Stromal cell of bone marrow (primary cell): ENCODE data around the gene VWA3A.
"Not testable (repeated sequence)": the region's sequence is repeated elsewhere in the genome, so short reads cannot be mapped to it uniquely, and the experiment has no call there.

Experiments
- DNase-seq: peaks from one replicate; pipeline ENCODE4 v3.0.0-alpha.2; 2012; ENCODE audit warnings: low read depth

VWA3A gene

DNA sequence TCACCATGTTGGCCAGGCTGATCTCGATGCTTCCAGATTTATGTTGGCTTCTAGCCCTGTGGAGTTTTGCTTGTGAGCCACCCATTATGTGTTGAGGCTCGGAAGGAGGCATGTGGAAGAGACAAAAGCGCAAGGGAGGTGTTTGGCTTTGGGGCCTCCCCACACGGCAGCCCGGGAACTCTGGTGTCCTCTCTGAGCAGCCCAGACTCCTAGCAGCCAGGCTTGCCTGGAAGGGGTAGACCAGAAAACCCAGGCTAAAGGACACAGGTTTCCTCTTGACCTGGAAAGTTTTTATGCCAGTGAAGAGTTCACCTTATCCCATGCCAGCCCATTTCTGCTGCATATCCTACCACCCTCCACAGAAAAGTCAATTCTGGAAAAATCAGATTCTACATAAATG lies 91.0 kb downstream of the VWA3A start:
- no peak for DNase-seq

GRCh38 chr16:22183901-22184614 lies 91.7 kb downstream of the VWA3A start:
- no peak for DNase-seq

DNA sequence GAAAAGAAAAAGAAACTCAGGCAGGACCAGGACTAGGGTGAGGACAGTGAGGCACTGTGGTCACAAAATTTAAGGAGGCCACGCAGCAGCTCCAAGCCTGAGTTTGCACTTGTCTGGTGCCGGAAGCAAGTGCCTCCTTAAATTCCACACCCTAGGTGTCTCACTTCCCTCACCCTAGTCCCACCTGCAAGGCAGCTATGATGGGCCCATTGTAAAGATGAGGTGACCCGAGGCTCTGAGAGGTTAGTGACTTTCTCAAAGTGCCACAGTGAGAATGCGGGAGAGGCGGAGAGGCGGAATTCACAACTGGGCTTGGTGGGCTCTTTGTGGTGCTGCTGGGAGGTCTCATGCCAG lies 92.3 kb downstream of the VWA3A start:
- DNase-seq: no peak

- no peak for DNase-seq
Observed at GRCh38 chr16:22186517-22186916, 94.2 kb downstream of the VWA3A start.

- DNase-seq: no peak
Observed at GRCh38 chr16:22188267-22188594, 95.9 kb downstream of the VWA3A start.

DNA sequence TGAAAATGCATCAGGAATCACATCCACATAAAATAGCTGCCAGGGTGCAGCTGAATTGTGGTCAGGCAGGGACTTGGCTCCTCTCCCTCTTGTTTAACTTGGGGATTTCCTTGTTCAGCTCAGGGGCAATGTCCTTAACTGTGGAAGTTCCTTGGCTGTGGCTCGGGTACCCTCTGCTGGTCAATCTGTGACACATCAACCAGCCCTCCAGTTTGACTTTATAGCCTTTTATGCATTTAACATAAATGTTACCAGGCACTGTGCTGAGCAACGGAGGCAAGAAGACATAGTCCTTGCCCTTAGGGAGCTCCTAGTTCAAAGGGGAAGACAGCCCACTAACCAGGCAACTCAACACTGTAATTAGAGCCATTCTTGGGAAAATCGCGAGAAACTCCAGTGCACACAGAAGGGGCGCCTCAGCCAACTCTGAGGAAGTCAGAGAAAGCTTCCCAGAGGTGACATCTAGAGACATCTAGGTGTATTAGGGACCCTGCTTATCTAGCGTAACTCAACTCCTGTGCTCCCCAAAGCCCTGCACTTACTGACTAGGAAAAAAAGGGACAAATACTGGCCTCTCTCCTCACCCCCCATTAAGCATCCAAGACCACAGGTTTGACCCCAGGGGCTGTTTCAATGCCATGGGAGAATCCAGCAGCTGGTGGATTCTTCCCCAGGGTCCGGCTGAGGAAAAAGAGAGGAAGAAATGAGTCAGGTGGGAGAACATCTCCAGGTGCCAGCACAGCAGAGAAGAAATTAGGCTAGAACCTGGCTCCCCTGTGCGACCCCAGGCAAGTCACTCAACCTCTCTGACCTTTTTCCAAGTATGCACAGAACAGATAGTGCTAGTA lies 96.5 kb downstream of the VWA3A start:
- DNase-seq: peak; percentile 88

DNA sequence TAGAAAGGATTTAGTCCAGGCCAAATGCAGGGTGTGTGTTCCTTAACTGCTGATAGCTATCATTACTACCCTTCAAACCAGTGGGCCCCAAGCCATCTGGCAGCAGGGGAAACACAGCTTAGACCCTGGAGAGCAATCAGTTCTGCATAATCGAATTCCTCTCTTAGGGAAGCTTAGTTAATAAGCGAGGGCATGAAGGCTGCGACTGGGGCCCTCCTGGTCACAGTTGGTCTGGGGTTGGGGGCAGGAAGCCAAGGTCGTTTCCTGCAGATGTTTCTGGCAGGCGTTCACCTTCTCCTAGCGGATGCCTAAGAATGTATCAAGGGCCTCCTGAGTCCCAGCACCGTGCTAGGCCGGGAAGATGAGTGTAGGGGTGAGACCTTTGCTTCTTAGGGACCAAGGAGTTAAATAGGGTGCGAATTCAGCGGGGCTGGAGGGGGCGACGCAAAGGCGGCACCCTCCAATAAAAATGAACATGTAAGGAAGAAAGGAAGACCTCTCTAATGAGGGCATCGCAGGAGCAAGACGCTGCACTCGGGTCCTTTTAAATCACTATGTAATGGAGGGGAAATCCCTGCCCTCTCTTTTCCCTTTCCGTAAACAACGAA lies 97.2 kb downstream of the VWA3A start:
- DNase-seq: no peak

GRCh38 chr16:22190081-22190775 lies 97.9 kb downstream of the VWA3A start:
- DNase-seq: no peak

DNA sequence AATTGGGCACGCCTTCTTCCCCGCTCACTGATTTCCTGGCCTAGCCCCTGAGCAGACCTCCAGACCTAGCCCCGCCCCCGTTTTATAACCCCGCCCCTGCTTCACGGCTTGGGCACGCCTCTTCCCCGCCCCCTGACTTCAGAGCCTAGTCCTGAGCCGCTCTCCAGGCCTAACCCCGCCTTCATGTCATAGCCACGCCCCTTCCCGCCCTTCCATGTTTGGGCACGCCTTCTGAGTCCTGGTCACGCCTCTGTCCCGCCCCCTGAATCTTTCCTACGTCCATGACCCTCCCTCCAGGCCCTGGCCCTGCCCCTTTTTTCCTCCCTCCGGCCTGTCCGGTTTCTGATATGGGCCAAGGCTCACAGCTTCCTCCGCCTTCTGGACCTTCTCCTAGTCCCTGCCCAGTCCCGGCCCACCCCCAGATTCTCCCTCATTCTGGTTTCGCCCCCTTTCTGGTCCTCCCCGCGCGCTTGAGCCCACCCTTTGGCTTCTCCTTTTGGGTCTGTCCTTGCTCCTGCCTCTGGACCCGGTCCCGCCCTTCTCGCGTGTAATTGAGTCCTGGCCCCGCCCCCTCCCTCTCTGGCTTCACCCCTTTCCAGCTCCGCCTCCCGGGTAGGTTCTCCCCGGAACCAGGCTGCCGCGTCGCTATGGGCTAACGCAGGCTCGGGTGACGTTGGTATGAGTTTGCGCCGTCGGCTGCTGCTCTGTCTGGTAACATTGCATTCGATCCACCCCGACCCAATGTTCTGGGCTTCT lies 98.6 kb downstream of the VWA3A start:
- peak; percentile 99 for DNase-seq

DNA sequence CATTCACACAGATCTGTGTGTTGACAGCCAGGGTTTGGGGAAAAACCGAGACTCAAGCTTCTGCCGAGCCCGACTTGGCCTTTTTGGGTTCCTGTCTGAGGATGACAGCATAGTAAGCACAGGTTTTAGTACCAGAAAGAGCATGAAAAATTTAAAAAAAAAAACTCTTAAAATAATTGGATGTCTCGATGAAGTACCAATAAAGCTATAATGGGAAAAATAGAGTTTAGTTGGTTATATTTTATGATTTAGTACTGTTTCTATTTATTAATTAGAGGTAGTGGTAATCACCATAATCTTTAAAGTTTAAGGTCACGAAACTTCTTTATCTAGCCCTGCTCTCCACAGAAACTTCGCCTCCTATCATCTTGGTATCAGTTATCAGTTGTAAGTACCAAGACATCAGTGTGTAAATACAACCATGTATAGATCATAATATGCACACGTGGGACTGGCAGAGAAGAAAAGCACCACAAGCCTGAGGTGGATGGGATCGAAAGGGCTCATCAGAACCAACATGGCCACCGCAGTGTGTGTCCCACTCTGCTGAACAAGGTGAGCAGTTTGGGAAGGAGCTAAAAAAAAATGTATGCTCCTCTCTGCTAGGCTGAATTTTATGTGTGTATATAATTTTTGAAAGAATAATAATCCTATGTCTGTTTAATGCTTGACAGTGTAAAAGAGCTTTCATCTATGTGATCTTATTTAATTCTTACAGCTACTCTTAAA lies 99.4 kb downstream of the VWA3A start:
- DNase-seq: no peak

DNA sequence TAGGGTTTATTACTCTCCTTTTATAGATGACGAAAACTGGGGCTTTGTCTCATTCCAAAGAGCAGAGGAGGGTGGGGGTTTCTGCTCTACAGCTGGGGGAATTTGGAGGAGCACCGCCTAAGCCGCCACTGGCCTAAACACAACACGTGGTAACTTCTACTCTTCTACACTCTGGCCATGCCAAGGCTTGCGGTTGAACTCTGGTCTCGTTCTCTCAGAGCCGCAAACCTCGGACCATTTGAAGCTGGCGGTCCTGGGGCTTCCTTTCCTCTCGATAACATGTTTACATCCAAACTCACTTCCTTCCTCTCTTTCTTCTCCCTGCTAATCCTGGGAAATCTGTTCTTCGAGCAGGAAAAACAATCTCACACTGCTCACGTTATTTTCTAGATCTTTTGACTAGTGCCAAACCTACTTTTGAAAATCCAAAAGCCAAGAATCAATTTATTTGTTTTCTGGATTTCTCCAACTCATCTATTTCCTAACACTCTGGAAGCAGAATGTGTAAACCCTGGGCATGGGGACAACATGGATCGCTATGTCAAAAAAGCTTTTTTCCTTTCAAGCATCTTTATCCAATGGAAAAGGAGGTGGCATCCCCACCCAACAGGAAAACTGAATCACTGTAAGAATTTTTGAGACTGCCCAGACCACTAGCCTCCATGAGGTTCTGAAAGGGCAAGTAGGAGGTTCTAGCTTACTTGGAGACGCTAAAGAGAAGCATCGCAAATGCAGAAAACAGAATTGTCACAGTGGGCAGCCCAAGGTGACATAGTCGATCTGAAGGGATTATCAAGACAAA lies 100.1 kb downstream of the VWA3A start:
- peak; percentile 97 for DNase-seq

GRCh38 chr16:22193063-22193411 lies 100.7 kb downstream of the VWA3A start:
- no peak for DNase-seq

DNA sequence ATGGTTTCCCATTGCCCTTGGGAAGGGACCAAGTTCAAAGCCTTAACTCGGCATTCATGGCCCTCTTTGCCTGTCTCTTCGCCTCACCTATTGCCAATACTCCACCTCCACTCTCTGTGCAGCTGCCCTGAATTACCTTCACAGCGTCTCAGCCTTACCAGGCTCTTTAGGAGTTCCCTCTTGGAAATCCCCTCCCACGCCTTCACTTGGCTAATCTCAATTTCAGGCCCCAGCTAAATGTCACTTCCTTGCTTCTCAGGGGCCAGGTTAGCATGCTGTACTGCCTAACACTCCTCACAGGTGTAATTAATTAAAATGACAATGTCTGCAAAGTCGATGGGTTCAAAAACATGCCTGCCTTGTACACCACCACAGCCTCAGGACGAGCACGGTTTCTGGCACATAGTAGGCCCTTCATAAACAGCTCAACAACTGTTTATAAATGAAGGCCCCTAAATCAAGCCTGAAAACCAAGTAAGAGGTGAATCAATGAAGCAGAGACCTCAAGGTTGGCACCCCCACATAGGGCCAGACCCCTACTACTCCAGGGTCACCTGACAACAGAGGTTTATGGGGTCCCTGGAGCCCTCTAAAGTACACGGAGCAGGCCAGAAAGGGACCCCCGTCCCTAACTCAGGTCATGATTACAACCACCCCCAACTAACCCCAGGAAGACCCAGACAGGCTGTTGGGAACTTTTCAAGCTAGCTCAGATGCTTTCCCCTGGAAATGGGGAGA lies 102.5 kb downstream of the VWA3A start:
- no peak for DNase-seq

GRCh38 chr16:22195445-22195694 lies 103.0 kb downstream of the VWA3A start:
- DNase-seq: no peak

DNA sequence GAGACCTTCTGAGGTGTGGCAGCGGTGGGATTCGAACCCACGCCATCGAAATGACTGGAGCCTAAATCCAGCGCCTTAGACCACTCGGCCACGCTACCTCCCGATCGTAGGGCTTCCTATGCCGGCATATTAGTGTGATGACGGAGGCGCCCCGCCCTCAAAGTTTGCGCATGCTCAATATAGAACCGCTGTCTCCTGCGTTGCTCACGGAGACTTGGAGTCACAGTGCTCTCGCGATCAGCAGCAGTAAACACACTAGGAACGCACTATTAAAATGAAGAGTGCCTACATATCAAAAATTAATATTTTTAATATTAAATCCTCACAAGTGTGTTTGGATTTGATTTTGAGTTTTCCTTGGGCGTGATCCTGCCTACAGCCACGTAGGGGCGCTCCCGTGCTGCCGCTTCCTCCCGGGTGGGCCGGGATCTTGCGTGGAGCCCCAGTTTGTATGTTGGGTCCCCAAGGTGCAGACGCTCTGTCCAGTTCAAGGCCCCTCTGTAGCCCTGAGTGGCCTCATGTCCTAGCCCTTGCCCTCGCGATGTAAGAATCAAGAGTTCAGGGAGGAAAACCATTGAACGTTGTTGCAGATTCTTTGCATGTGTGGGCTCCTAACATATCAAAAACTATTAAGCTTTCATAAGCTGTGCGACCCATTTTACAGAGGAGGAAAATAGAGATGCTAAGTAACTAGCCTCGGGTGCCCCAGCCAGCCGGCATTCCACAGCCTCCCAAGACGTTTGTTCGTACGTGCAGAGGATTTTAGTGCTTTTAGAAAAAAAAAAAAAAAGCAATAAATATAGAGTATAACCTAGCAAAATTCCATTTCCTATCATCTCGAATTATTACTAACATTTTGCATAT lies 103.6 kb downstream of the VWA3A start:
- DNase-seq: peak; percentile 65

- not testable (repeated sequence) for DNase-seq
Observed at GRCh38 chr16:22196559-22197168, 104.3 kb downstream of the VWA3A start.

GRCh38 chr16:22198547-22199293 lies 106.4 kb downstream of the VWA3A start:
- DNase-seq: no peak

- DNase-seq: no peak
Observed at GRCh38 chr16:22202261-22202637, 109.9 kb downstream of the VWA3A start.
